GM12878 (cell line): Measurements from ENCODE around the gene SELENOT. TPM values are rescaled to one million over a fixed set of nuclear protein-coding genes. Genes with fewer than 3 reads are reported as not detected.

Experiments
- ATAC-seq: fragments of 200-7000 bp; cut with Tn5 transposase; 3 replicates; pipeline ENCODE4 v1.9.1; 2020; ENCODE audit warnings: mild to moderate bottlenecking, moderate library complexity
- BruUV-seq: library from RNA; stranded (reverse); fragments of 400-500 nt; replicated peaks from 2 replicates; lab custom pipeline; 2021; lab: Mats Ljungman, UMichigan
- CTCF ChIA-PET: fragments of 300-600 bp; sonication (Branson Sonifier 250); formaldehyde crosslinking; extraction: SDS; loops from one replicate; lab custom pipeline; 2021; ENCODE audit warnings: inconsistent platforms; lab: Yijun Ruan, JAX
- POLR2A ChIA-PET: fragments of 350-600 bp; formaldehyde crosslinking; extraction: SDS; loops from one replicate; lab custom pipeline; 2021; ENCODE audit warnings: inconsistent platforms; lab: Charles Lee
- RAD21 ChIA-PET: fragments of 300-600 bp; sonication (Branson Sonifier 250); formaldehyde crosslinking; loops from one replicate; lab custom pipeline; 2023; ENCODE audit warnings: antibody characterized with exemption; ENCODE audit not compliant: unreplicated experiment; lab: Charles Lee
- SMC1A ChIA-PET: fragments of 300-600 bp; sonication (Branson Sonifier 250); formaldehyde crosslinking; loops from one replicate; lab custom pipeline; 2023; ENCODE audit not compliant: unreplicated experiment, uncharacterized antibody; lab: Charles Lee
- DNase-seq: peaks from one replicate; pipeline ENCODE4 v3.0.0-alpha.2; 2011; ENCODE audit warnings: low read depth, low spot score
- FAIRE-seq: peaks from 3 replicates; lab custom pipeline; 2011; peaks lifted over from hg19 to GRCh38; lab: Jason Lieb, UNC
- H2AFZ ChIP-seq: 2 replicates; pipeline ENCODE4 v1.6.0; 2011; ENCODE audit warnings: low read depth, low read length, control low read depth; ENCODE audit not compliant: control insufficient read depth
- H3K27ac ChIP-seq: 2 replicates; pipeline ENCODE4 v1.5.1; 2011; ENCODE audit warnings: control low read depth; ENCODE audit not compliant: control insufficient read depth, insufficient read depth
- H3K27me3 ChIP-seq, 2 experiments: replicated peaks in 1 of 2; 2 replicates each; pipeline versions ENCODE4 v1.6.0 to v1.6.1; 2011; ENCODE audit warnings: low read length in 1 of 2; ENCODE audit not compliant: control insufficient read depth in 2 of 2, insufficient read depth in 2 of 2
- H3K36me3 ChIP-seq, 2 experiments: 2 replicates each; pipeline ENCODE4 v1.5.1; 2011; ENCODE audit warnings: low read length in 1 of 2; ENCODE audit not compliant: control insufficient read depth in 2 of 2, insufficient read depth in 2 of 2
- H3K4me1 ChIP-seq: 2 replicates; pipeline ENCODE4 v1.6.1; 2011; ENCODE audit warnings: mild to moderate bottlenecking, low read length, moderate library complexity, mixed read lengths; ENCODE audit not compliant: control insufficient read depth, insufficient read depth
- H3K4me2 ChIP-seq: 2 replicates; pipeline ENCODE4 v1.6.0; 2011; ENCODE audit warnings: control low read depth; ENCODE audit not compliant: control insufficient read depth, insufficient read depth
- H3K4me3 ChIP-seq: fragments of 200-600 bp; sonication (generic); 2 replicates; pipeline ENCODE4 v1.5.1; 2016
- H3K79me2 ChIP-seq: 2 replicates; pipeline ENCODE4 v1.6.0; 2011; ENCODE audit warnings: low read length; ENCODE audit not compliant: control insufficient read depth, insufficient read depth
- H3K9ac ChIP-seq: 2 replicates; pipeline ENCODE4 v1.8.0; 2011; ENCODE audit warnings: low read length, control low read depth, mixed read lengths; ENCODE audit not compliant: control insufficient read depth, insufficient read depth
- H3K9me3 ChIP-seq: replicated peaks from 3 replicates; pipeline ENCODE4 v1.5.1; 2011; ENCODE audit warnings: mild to moderate bottlenecking, low read length; ENCODE audit not compliant: control insufficient read depth, insufficient read depth
- H4K20me1 ChIP-seq: 2 replicates; pipeline ENCODE4 v1.6.0; 2011; ENCODE audit not compliant: control insufficient read depth, insufficient read depth
- BHLHE40 ChIP-seq, 2 experiments: fragments of 450-650 bp in 1 of 2; IDR thresholded peaks; 2 replicates each; pipeline ENCODE4 v1.6.1; 2011 to 2017; ENCODE audit warnings: low read depth in 2 of 2, borderline replicate concordance in 1 of 2, improper control_type of control experiment in 1 of 2, low read length in 1 of 2, mild to moderate bottlenecking in 1 of 2
- CBX3 ChIP-seq: fragments of 200-600 bp; sonication (generic); IDR thresholded peaks from 2 replicates; pipeline ENCODE4 v1.6.1; 2016; ENCODE audit warnings: low read depth, borderline replicate concordance
- HDAC2 ChIP-seq: fragments of 200-600 bp; sonication (generic); IDR thresholded peaks from 2 replicates; pipeline ENCODE4 v1.6.1; 2017
- MEF2A ChIP-seq: IDR thresholded peaks from 2 replicates; pipeline ENCODE4 v1.6.1; 2011; ENCODE audit warnings: low read depth, mild to moderate bottlenecking, low read length, moderate library complexity; ENCODE audit not compliant: insufficient read depth
- NFIC ChIP-seq: IDR thresholded peaks from 2 replicates; pipeline ENCODE4 v1.6.1; 2012; ENCODE audit warnings: low read depth, mild to moderate bottlenecking, inconsistent platforms, low read length, moderate library complexity
- PML ChIP-seq: IDR thresholded peaks from 2 replicates; pipeline ENCODE4 v1.6.1; 2012; ENCODE audit warnings: low read length, inconsistent platforms
- POU2F2 ChIP-seq: IDR thresholded peaks from 3 replicates; pipeline ENCODE4 v1.6.1; 2011; ENCODE audit warnings: low read depth, mild to moderate bottlenecking, low read length, borderline replicate concordance
- SIN3A ChIP-seq: IDR thresholded peaks from 2 replicates; pipeline ENCODE4 v1.6.1; 2012; ENCODE audit warnings: low read depth, low read length, improper control_type of control experiment
- SMC3 ChIP-seq: IDR thresholded peaks from 2 replicates; pipeline ENCODE4 v1.6.1; 2011; ENCODE audit warnings: low read length, improper control_type of control experiment, borderline replicate concordance
- SUPT20H ChIP-seq: IDR thresholded peaks from 2 replicates; pipeline ENCODE4 v1.6.1; 2011; ENCODE audit warnings: low read depth, mild to moderate bottlenecking, low read length, moderate library complexity, borderline replicate concordance; ENCODE audit not compliant: control insufficient read depth
- ZSCAN29 ChIP-seq: fragments of 450-650 bp; IDR thresholded peaks from 2 replicates; pipeline ENCODE4 v1.6.1; 2017; ENCODE audit warnings: mild to moderate bottlenecking, moderate library complexity
- WGBS: methylation state at CpG from one replicate; pipeline ENCODE4 v1.1.6; 2016; ENCODE audit warnings: low lambda C conversion rate; ENCODE audit not compliant: insufficient replicate concordance, insufficient coverage; ENCODE audit errors: missing lambda C conversion rate; 5-methylcytosine and 5-hydroxymethylcytosine counted together
- in situ Hi-C: fragments of 300-500 bp; cut with MboI; formaldehyde crosslinking; loops from 9 replicates; pipeline ENCODE4 v1.14.3; 2018; ENCODE audit warnings: mixed read lengths
- intact Hi-C: fragments of 100-400 bp; cut with micrococcal nuclease; formaldehyde crosslinking; loops from one replicate; pipeline ENCODE4 v1.14.2; 2022; ENCODE audit not compliant: unreplicated experiment
- polyA plus RNA-seq, 11 experiments: library from polyadenylated mRNA; depleted of rRNA in 4 of 11; unstranded in 6 of 11; stranded (reverse) in 5 of 11; fragments of >200 nt; fragmentation: Nextera tagmentation in 4 of 11; fragmentation: Illumina TruSeq in 1 of 11; extraction: Ambion mirVana in 4 of 11; extraction: Trizol in 1 of 11; gene quantifications; 1 replicate in 1 of 11; 2 replicates in 10 of 11; pipeline versions ENCODE4 v1.2.1 to v1.2.3, GENCODE V29; 2011 to 2016; ENCODE audit warnings: inconsistent platforms in 2 of 11, missing spikeins in 2 of 11, low read depth in 1 of 11
- total RNA-seq, 4 experiments: library from RNA; depleted of rRNA in 3 of 4; stranded (reverse); fragments of >200 nt in 3 of 4; fragmentation: Illumina TruSeq in 1 of 4; extraction: Trizol in 1 of 4; gene quantifications; 2 replicates each; pipeline versions ENCODE4 v1.2.1 to v1.2.3, GENCODE V29; 2013 to 2021
- TF ChIP-seq, protein P1 (sequence below): fragments of 150-350 bp; IDR thresholded peaks from 2 replicates; pipeline ENCODE4 v1.6.1; 2014; ENCODE audit warnings: mild to moderate bottlenecking, low read depth, low read length

SELENOT gene
- total and polyA plus RNA-seq, 10 of the 15 experiments (the other 5 are each of a cell fraction or from before 2014, with no cell fraction given) = 89.4 to 768 (median 261) TPM

DNA sequence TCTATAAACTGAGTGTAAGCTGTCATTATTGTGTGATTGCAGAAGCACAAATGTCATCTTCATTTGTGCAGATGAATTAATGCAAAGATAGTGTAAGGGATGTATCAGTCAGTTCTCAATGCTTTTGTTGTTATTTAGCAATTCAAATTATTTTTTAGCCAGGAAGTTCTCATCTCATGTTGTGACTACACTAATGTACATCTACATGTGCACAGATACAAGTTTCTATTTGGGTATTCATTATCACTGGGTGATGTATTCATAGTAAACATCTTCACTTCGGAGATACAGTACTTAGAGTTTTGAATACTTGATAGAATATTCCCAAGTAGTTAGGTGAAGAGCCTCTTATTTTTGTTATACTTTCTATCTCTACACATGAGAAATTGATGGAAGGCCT lies 45.4 kb upstream of the SELENOT start:
- Histone ChIP-seq H2AFZ (no peak overlapping the region), H3K4me1 (no peaks in the 10 kb centered on the region), H3K9ac (no peak overlapping the region), H3K27me3 (no peaks in the 10 kb centered on the region), H3K4me3 (no peak overlapping the region), H3K79me2 (peaks cover 37% of the 10 kb centered on the region), H3K27ac (no peak overlapping the region), H3K36me3 (peaks cover 0 to 19% of the 10 kb centered on the region in 2 experiments; a peak in 3 of 4 replicates), H4K20me1 (no peaks in the 10 kb centered on the region), H3K4me2 (no peak overlapping the region), H3K9me3 (no peaks in the 10 kb centered on the region; the same call in 2 of the 3 replicates)
- ChIA-PET RAD21 (no interaction called here), POLR2A (interaction anchor here (1.0 to 1.3 kb wide), 2 partner anchors 14 to 146 kb away, joined by 3 read pairs; no protein-coding TSS in a partner anchor), SMC1A (interaction anchor here (0.8 to 1.7 kb wide), 3 partner anchors 20 to 40 kb away, joined by 3 to 6 read pairs (median 3); no protein-coding TSS in a partner anchor), CTCF (interaction anchor here (0.9 kb wide), 1 partner anchor 10 kb away, joined by 4 read pairs; no protein-coding TSS in a partner anchor)
- FAIRE-seq (no peak), ATAC-seq (no peak), DNase-seq (no peak)
- intact Hi-C loops = no loop called here
- in situ Hi-C loops = no loop called here
- whole genome bisulfite sequencing = 13% methylated on average over 1 of the region's 1 CpG
- TF ChIP-seq SIN3A (no peak), CBX3 (no peak), SUPT20H (no peak), MEF2A (no peak), HDAC2 (no peak), ZSCAN29 (no peak), NFIC (no peak), POU2F2 (no peak), PML (no peak), SMC3 (no peak), BHLHE40 (IDR thresholded peaks at IDR 0.05; ENCODE audit: borderline replicate concordance in 1 of 2, low read depth in 2 of 2, low read length in 1 of 2) (no peak)
- TF ChIP-seq, protein P1, sequence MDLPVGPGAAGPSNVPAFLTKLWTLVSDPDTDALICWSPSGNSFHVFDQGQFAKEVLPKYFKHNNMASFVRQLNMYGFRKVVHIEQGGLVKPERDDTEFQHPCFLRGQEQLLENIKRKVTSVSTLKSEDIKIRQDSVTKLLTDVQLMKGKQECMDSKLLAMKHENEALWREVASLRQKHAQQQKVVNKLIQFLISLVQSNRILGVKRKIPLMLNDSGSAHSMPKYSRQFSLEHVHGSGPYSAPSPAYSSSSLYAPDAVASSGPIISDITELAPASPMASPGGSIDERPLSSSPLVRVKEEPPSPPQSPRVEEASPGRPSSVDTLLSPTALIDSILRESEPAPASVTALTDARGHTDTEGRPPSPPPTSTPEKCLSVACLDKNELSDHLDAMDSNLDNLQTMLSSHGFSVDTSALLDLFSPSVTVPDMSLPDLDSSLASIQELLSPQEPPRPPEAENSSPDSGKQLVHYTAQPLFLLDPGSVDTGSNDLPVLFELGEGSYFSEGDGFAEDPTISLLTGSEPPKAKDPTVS = no peak
- BruUV-seq = no TSS peak
